Daoy (cell line): ENCODE measurements around the gene NEMP2. TPM values are rescaled to one million over a fixed set of nuclear protein-coding genes. Genes with fewer than 3 reads are reported as not detected.

ENCODE experiments used
- DNase-seq: peaks from one replicate; pipeline ENCODE4 v3.0.0-alpha.2; 2015; ENCODE audit warnings: low read depth
- total RNA-seq: library from RNA; depleted of rRNA; stranded (reverse); fragments of >200 nt; shearing (Covaris generic); gene quantifications from 2 replicates; pipeline ENCODE4 v1.2.3, GENCODE V29; 2014; rRNA removed

Gene NEMP2
- total RNA-seq: 6.7 and 20.0 TPM in 2 replicates

- DNase-seq: peak; percentile 88
These were observed at the start of gene NEMP2 for GRCh38 chr2:190534310-190535120. Gene NEMP2 (minus strand): TSS chr2:190534722. CDS start chr2:190534655, 67 bp downstream.

GRCh38 chr2:190583507-190584337 is 49.2 kb upstream of the NEMP2 start:
- no peak for DNase-seq

- DNase-seq: no peak
These were observed 48.4 kb upstream of the NEMP2 start for GRCh38 chr2:190582736-190583506.

GRCh38 chr2:190582019-190582418 is 47.5 kb upstream of the NEMP2 start:
- no peak for DNase-seq

GRCh38 chr2:190579915-190580846 is 45.7 kb upstream of the NEMP2 start:
- DNase-seq: no peak

GRCh38 chr2:190579058-190579410 is 44.5 kb upstream of the NEMP2 start:
- DNase-seq: no peak

GRCh38 chr2:190578158-190579057 is 43.9 kb upstream of the NEMP2 start:
- DNase-seq: peak; percentile 25

GRCh38 chr2:190576573-190576972 is 42.1 kb upstream of the NEMP2 start:
- DNase-seq: no peak

- no peak for DNase-seq
These were observed 40.7 kb upstream of the NEMP2 start for GRCh38 chr2:190575263-190575662.

GRCh38 chr2:190574169-190574568 is 39.6 kb upstream of the NEMP2 start:
- no peak for DNase-seq

GRCh38 chr2:190572246-190572645 is 37.7 kb upstream of the NEMP2 start:
- no peak for DNase-seq

GRCh38 chr2:190571686-190572085 is 37.2 kb upstream of the NEMP2 start:
- peak; percentile 57 for DNase-seq

- DNase-seq: no peak
These were observed 36.3 kb upstream of the NEMP2 start for GRCh38 chr2:190570871-190571270.

GRCh38 chr2:190569994-190570755 is 35.7 kb upstream of the NEMP2 start:
- DNase-seq: no peak

- DNase-seq: no peak
These were observed 30.3 kb upstream of the NEMP2 start for GRCh38 chr2:190564838-190565237.

GRCh38 chr2:190563646-190564045 is 29.1 kb upstream of the NEMP2 start:
- no peak for DNase-seq

- no peak for DNase-seq
These were observed 28.6 kb upstream of the NEMP2 start for GRCh38 chr2:190563109-190563508.

GRCh38 chr2:190562121-190562520 is 27.6 kb upstream of the NEMP2 start:
- no peak for DNase-seq

GRCh38 chr2:190561094-190561493 is 26.6 kb upstream of the NEMP2 start:
- no peak for DNase-seq
